CD4-positive, alpha-beta T cell treated with Interleukin-4 for 4 hours (primary cell): Measurements from ENCODE around the gene NELL1.

Experiments
- DNase-seq: peaks from one replicate; pipeline ENCODE4 v3.0.0-alpha.2; 2020

Gene NELL1

GRCh38 chr11:21374376-21374775 lies 705.0 kb downstream of the NELL1 start:
- no peak for DNase-seq

GRCh38 chr11:21385669-21386440 lies 716.5 kb downstream of the NELL1 start:
- DNase-seq: no peak

GRCh38 chr11:21390430-21390829 lies 721.0 kb downstream of the NELL1 start:
- DNase-seq: no peak

DNA sequence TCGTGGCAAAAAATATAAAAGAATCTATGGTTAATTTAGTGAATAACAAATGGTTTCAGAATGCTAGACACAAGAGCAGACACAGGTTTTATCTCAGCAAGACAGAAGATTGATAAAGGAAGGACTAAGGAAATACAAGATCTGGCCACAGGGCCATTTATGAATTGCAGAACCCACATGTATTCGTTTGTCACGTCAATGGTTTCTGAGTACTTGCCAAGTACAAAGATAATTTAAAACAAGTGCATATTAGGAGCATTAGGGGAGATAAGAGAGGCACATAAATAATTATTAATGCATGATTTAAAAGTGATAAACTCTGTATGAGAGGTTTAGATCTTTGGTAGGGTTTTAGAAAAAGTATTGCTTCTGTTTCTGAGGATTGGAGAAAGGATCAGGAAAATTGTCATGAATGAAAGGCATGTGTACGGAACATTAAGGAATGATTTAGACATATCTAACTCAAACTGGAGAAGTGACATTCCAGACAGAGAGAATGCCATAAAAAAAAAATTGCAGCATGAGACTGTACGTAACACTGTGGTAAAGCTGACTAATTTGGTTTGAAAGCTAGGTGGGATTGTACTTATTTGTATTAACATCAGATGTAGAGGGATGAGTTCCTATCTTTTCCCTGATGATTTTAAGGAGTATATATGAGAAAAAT lies 727.1 kb downstream of the NELL1 start:
- DNase-seq: no peak

- DNase-seq: no peak
These were observed 728.8 kb downstream of the NELL1 start for GRCh38 chr11:21398195-21398594.

DNA sequence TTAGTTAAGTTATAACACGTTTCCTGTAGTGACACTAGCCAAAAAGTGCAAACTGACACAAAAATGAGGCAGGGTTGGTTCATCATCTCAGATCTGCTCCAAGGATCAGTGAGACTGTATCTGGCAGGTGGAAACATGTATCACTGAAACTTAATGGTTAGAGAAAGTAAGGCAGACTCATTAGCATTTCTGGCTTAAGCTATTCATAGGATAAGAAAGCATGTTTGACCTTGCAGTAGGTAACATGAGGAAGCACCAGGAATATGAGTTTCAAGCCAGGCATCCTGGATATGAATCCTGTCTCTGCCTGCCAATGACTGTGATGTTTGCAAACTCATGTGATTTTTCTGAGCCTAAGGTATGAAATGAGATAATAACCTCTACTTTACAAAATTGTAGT lies 732.1 kb downstream of the NELL1 start:
- DNase-seq: no peak

GRCh38 chr11:21402274-21402673 lies 732.9 kb downstream of the NELL1 start:
- DNase-seq: no peak

DNA sequence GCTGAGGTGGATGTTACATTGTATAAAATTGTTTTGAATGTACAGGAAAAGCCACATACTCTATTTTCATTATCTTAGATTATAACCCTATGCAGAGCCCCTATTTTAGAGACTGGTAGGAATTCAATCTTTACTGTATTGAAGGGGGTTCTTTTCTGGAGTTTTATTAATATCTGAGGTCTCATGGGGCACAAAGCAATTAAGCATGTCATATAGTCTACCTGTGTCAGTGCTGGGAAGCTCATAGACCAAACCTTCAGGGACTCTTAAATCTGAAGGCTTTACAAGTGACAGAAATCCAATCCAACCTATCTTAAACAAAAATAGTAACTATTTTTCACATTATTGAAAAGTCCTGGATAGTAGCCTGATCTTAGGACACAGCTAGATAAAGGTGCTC lies 733.7 kb downstream of the NELL1 start:
- DNase-seq: no peak

- no peak for DNase-seq
These were observed 736.0 kb downstream of the NELL1 start for GRCh38 chr11:21405422-21405821.

- no peak for DNase-seq
These were observed 741.1 kb downstream of the NELL1 start for GRCh38 chr11:21410513-21410912.

DNA sequence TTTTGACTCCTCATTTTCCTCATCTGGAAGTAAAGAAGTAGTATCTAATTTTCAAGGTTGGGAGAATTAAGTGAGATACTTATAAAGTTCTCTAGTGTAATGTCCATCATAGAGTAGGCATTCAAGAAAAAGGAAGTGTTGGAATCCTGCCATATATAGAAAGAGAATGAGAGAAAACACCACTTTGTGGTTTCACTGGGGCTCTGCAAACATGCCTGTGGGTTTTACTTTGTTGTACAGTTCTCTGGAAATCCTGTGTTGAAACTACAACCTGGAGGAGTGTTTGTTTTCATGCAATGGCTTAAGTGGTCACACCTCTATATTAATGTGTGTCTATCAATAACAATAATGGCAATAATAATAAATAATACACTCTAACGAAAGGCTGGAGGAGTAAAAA lies 741.7 kb downstream of the NELL1 start:
- DNase-seq: no peak

GRCh38 chr11:21411597-21411996 lies 742.2 kb downstream of the NELL1 start:
- no peak for DNase-seq

DNA sequence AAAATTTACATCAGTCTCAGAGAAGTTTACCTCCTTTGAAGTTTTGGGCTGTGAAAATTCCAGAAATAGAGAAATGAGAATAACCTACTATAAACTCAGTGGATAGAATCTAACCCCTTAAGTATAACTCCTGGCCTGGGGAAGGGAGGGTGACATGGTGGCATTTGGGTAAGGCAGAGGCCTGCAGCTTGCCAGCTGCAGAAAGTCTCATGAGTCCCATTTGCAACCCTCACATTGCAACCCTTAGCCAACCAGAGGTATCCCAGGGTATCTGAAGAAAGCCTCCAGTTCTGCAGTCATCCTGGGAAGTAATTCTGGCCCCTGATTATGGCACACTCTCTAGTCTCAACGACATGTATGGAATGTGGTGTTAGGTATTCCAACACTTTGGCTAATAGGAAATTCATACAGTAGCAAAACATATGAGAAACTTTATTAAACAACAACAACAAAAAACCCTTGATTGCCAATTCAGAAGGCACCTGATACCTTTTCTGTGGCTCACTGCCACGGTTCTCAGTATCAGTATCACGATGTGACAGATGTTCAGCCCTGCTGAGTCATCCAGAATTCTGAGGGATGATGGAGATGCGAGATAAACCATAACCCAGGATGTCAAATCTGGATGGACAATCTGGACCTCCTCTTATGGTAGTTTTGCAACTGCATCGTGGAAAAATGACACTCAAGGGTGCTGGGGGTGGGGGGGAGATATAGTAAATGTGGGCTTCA lies 743.4 kb downstream of the NELL1 start:
- no peak for DNase-seq

- DNase-seq: no peak
These were observed 745.6 kb downstream of the NELL1 start for GRCh38 chr11:21414953-21415352.

GRCh38 chr11:21415606-21416005 lies 746.2 kb downstream of the NELL1 start:
- no peak for DNase-seq

GRCh38 chr11:21421711-21422329 lies 752.4 kb downstream of the NELL1 start:
- no peak for DNase-seq

DNA sequence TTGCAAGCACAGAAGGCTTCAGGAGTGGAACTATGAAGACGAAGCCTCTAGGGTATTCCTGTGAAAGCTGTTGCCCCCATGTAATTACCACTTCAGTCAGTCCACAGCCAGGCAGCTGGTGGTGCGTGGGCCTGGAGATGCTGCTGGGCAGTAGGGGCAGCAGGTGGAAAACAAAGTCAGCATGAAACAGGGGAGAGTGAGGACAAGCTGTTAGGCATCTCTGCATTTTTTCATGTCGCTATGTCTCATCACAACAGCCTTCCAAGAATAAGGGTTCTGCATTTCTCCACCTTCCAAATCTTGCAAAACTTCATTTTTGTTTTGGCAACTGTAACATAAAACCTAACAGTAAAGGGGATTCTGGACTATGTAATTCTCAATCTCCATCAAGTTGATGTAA lies 757.5 kb downstream of the NELL1 start:
- no peak for DNase-seq

- DNase-seq: no peak
These were observed 758.3 kb downstream of the NELL1 start for GRCh38 chr11:21427726-21428125.

GRCh38 chr11:21428796-21429195 lies 759.4 kb downstream of the NELL1 start:
- no peak for DNase-seq

GRCh38 chr11:21429401-21429800 lies 760.0 kb downstream of the NELL1 start:
- no peak for DNase-seq

DNA sequence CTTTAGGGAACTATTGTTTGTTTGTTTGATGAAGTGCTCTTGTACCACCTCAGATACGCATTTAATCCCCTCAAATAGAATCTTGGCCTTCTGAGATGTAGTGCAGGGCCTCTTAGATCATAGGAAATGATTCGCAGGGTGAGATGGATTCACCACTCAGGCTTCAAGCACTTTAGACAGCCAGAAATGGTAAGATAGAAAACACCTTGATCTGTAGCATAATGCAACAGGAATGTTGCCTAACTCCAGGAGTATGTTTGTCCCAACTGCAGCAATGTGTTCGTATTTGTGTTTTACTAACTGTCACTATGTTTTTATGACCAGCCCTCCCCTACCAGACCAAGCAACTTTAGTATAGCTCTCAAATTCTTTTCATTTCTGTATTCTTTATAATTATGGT lies 761.2 kb downstream of the NELL1 start:
- no peak for DNase-seq

GRCh38 chr11:21446939-21447590 lies 777.7 kb downstream of the NELL1 start:
- DNase-seq: no peak

- no peak for DNase-seq
These were observed 778.5 kb downstream of the NELL1 start for GRCh38 chr11:21447871-21448270.
